MCF 10A (cell line): ENCODE data around the gene TAAR9. TPM values are rescaled to one million over a fixed set of nuclear protein-coding genes. Genes with fewer than 3 reads are reported as not detected.

Experiments
- BruUV-seq: library from RNA; stranded (reverse); fragments of 400-500 nt; replicated peaks from 2 replicates; lab custom pipeline; 2021; lab: Mats Ljungman, UMichigan
- CTCF ChIA-PET: fragments of 300-600 bp; sonication (Branson Sonifier 250); formaldehyde crosslinking; extraction: SDS; loops from one replicate; lab custom pipeline; 2021; ENCODE audit warnings: antibody characterized with exemption, inconsistent platforms; lab: Yijun Ruan, JAX
- POLR2A ChIA-PET: fragments of 300-600, 350-650 bp; sonication (Branson Sonifier 250); formaldehyde crosslinking; extraction: SDS; loops from one replicate; lab custom pipeline; 2020; ENCODE audit warnings: antibody characterized with exemption, inconsistent platforms; lab: Yijun Ruan, JAX
- DNase-seq: peaks from one replicate; pipeline ENCODE4 v3.0.0-alpha.2; 2018; ENCODE audit not compliant: unreplicated experiment
- H3K27ac Mint-ChIP-seq: one replicate; pipeline ENCODE4 v1.8.0; 2022; ENCODE audit warnings: mild to moderate bottlenecking, low read depth, mixed read lengths; ENCODE audit not compliant: unreplicated experiment
- H3K27me3 Mint-ChIP-seq: one replicate; pipeline ENCODE4 v1.8.0; 2022; ENCODE audit warnings: mixed read lengths; ENCODE audit not compliant: insufficient read depth, unreplicated experiment
- H3K36me3 Mint-ChIP-seq: one replicate; pipeline ENCODE4 v1.8.0; 2022; ENCODE audit warnings: mild to moderate bottlenecking, moderate library complexity, mixed read lengths; ENCODE audit not compliant: insufficient read depth, unreplicated experiment
- H3K4me1 Mint-ChIP-seq: one replicate; pipeline ENCODE4 v1.8.0; 2022; ENCODE audit warnings: mixed read lengths; ENCODE audit not compliant: insufficient read depth, unreplicated experiment
- H3K4me3 Mint-ChIP-seq: one replicate; pipeline ENCODE4 v1.8.0; 2022; ENCODE audit warnings: mild to moderate bottlenecking, moderate library complexity, mixed read lengths; ENCODE audit not compliant: unreplicated experiment
- H3K9me3 Mint-ChIP-seq: one replicate; pipeline ENCODE4 v1.8.0; 2022; ENCODE audit warnings: mixed read lengths; ENCODE audit not compliant: unreplicated experiment
- CTCF ChIP-seq: fragments of 200-600 bp; IDR thresholded peaks from one replicate; pipeline ENCODE4 v1.8.0; 2022; ENCODE audit warnings: antibody characterized with exemption, mild to moderate bottlenecking; ENCODE audit not compliant: unreplicated experiment
- intact Hi-C: fragments of 100-400 bp; cut with micrococcal nuclease; formaldehyde crosslinking; loops from 2 replicates; pipeline ENCODE4 v1.14.1; 2022
- total RNA-seq: library from RNA; stranded (reverse); gene quantifications from 2 replicates; pipeline ENCODE4 v1.2.3, GENCODE V29; 2022

Gene TAAR9
- total RNA-seq, 1 experiment from 2014 or later: not detected

- CTCF ChIA-PET: interaction anchor here (0.6 to 6.0 kb wide), 9 partner anchors 10 to 1063 kb away, joined by 3 to 48 read pairs (median 3); no protein-coding TSS in a partner anchor
- intact Hi-C loops: no loop called here
- Mint-ChIP-seq H3K4me1 (peaks cover 14% of the 10 kb centered on the region), H3K27ac (no peak overlapping the region), H3K36me3 (peaks cover 18% of the 10 kb centered on the region), H3K4me3 (no peak overlapping the region), H3K9me3 (peaks cover 9% of the 10 kb centered on the region), H3K27me3 (no peaks in the 10 kb centered on the region)
- POLR2A ChIA-PET: interaction anchor here (1.4 kb wide), 1 partner anchor 15 kb away, joined by 3 read pairs; no protein-coding TSS in a partner anchor
- DNase-seq: no peak
- TF ChIP-seq CTCF: no peak
- BruUV-seq: no TSS peak
These were observed 42.4 kb upstream of the TAAR9 start for GRCh38 chr6:132495604-132496079.

- Mint-ChIP-seq H3K4me3 (no peak overlapping the region), H3K9me3 (peaks cover 9% of the 10 kb centered on the region), H3K27me3 (no peaks in the 10 kb centered on the region), H3K4me1 (peaks cover 14% of the 10 kb centered on the region), H3K36me3 (peaks cover 28% of the 10 kb centered on the region), H3K27ac (no peak overlapping the region)
- intact Hi-C loops: no loop called here
- ChIA-PET CTCF (interaction anchor here (0.6 to 6.0 kb wide), 11 partner anchors 11 to 1062 kb away, joined by 3 to 48 read pairs (median 3); no protein-coding TSS in a partner anchor), POLR2A (interaction anchor here (1.1 to 1.5 kb wide), 3 partner anchors 11 to 16 kb away, joined by 3 to 5 read pairs (median 4); partner anchors contain the start of gene STX7)
- no peak for TF ChIP-seq CTCF
- no peak for DNase-seq
- no TSS peak for BruUV-seq
These were observed 41.4 kb upstream of the TAAR9 start for GRCh38 chr6:132496519-132497180.

GRCh38 chr6:132498638-132499037, 39.4 kb upstream of the TAAR9 start:
- no TSS peak for BruUV-seq
- POLR2A ChIA-PET: interaction anchor here (0.6 kb wide), 1 partner anchor 316 kb away, joined by 3 read pairs; no protein-coding TSS in a partner anchor

More at GRCh38 chr6:132498638-132499037, 39.4 kb upstream of the TAAR9 start:
- intact Hi-C loops: no loop called here
- peaks cover 9% of the 10 kb centered on the region for H3K9me3 Mint-ChIP-seq
- H3K27ac Mint-ChIP-seq: no peak overlapping the region
- H3K4me1 Mint-ChIP-seq: peaks cover 14% of the 10 kb centered on the region
- H3K27me3 Mint-ChIP-seq: no peaks in the 10 kb centered on the region
- no peak for TF ChIP-seq CTCF
- DNase-seq: no peak
- no peak overlapping the region for H3K4me3 Mint-ChIP-seq
- peaks cover 41% of the 10 kb centered on the region for H3K36me3 Mint-ChIP-seq
- CTCF ChIA-PET: no interaction called here
